Hepatic stellate cell (primary cell): ENCODE results near the gene PIP5KL1.

ENCODE experiments used
- DNase-seq: peaks from one replicate; pipeline ENCODE4 v3.0.0; 2011; ENCODE audit warnings: low spot score

The PIP5KL1 gene

GRCh38 chr9:127871531-127871930 lies 59.0 kb downstream of the PIP5KL1 start:
- DNase-seq = no peak

GRCh38 chr9:127870887-127871286 lies 59.7 kb downstream of the PIP5KL1 start:
- no peak for DNase-seq
